NB4 (cell line): ENCODE results near the gene CCNL1.

Source experiments
- CTCF ChIP-seq: IDR thresholded peaks from one replicate; pipeline ENCODE4 v1.5.1; 2012; ENCODE audit warnings: low read depth, low read length
- MAX ChIP-seq: IDR thresholded peaks from 2 replicates; pipeline ENCODE4 v1.6.1; 2011; ENCODE audit warnings: low read depth, low read length
- POLR2A ChIP-seq: IDR thresholded peaks from 2 replicates; pipeline ENCODE4 v1.6.1; 2011; ENCODE audit warnings: mild to moderate bottlenecking; ENCODE audit not compliant: insufficient read length; ENCODE audit errors: extremely low read depth

GRCh38 chr3:157103280-157103679, 56.7 kb downstream of the CCNL1 start:
- TF ChIP-seq CTCF (no peak), POLR2A (no peak), MAX (no peak)
